T-helper 1 cell (primary cell): ENCODE data around the gene ARID5B.
A peak's percentile ranks its signal among the peaks of the same experiment; 100 is the strongest.

Source experiments
- DNase-seq, 5 donors: peaks; one replicate each; pipeline ENCODE4 v3.0.0-alpha.2; 2012 to 2020

ARID5B gene

GRCh38 chr10:61904733-61905725 lies 3.5 kb downstream of the ARID5B start:
- DNase-seq, result peak in 2 of 5 donors; percentile 17 to 61

DNA sequence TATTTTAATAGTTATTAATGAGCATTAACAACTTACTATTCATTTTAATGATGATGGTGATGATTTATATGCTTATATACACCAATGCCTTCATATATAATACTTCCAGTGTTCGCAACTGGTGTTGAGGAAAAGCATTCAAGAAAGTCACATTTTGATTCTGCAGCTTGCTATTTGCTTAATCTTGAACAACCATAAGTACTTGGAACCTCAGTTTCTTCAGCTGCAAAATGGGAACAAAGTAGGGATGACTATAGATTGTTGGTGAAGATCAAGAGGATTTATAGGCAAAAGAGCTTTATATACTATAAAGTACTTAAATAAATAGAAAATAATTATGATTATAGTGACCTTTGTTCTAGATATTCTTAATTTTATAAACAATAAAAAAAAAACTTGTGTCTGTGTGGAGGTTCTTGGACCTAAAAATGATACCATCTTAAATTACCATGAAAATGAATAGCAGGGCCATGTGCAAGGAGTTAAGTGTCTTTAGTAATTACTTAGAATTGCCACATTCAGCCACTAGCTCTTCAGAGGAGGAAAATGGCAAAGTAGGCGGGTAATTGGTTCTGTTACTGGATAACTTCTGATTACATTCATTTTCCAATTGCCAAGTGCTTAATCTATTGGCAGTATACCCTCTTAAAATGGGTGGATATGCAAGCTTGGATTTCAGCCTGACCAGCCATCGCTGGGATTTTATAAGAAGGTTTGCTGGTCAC lies 4.5 kb downstream of the ARID5B start:
- no peak for DNase-seq

GRCh38 chr10:61906562-61906901 lies 5.0 kb downstream of the ARID5B start:
- DNase-seq, result no peak

- no peak for DNase-seq
Observed at GRCh38 chr10:61907011-61907410, 5.5 kb downstream of the ARID5B start.

DNA sequence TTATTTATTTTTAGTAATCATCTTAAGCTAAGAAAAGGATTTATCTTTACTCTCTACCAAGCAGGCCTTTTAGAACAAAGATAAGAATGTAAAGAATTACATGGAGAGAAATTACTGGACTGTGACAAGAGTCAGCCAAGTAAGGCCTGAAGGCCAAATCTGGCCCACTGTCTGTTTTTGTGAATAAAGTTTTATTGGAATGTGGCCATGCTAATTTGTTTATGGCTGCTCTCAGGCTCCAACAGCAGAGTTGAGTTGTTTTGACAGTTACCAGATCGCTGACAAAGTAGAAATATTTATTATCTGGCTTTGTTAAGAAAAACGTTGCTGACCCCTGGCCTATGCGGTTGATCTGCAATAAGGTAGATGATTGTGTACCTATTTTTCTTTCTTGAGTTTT lies 6.1 kb downstream of the ARID5B start:
- no peak for DNase-seq

GRCh38 chr10:61910226-61910805 lies 8.8 kb downstream of the ARID5B start:
- DNase-seq, result no peak

- no peak for DNase-seq
Observed at GRCh38 chr10:61910894-61911293, 9.4 kb downstream of the ARID5B start.

DNA sequence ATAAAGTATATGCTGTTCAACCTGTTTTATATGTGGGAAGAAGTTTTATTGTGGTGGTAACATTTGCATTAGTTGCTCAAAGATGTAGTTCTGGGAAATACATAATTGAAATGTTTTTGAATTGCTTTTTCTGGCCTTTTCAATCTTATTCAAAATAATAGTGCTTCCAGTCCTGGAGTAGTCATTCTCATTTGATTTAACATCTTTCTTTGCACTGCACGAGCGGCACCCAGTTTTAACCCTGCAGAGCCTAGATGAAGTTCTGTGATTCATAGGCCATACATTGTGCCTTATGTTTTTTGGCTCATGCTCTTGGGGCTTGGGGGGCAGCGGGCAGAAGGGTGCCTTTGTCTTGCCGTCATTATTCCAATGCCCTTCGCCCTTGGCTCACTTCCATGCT lies 9.9 kb downstream of the ARID5B start:
- no peak for DNase-seq

GRCh38 chr10:61912981-61913380 lies 11.5 kb downstream of the ARID5B start:
- DNase-seq, result no peak

GRCh38 chr10:61918140-61918539 lies 16.6 kb downstream of the ARID5B start:
- no peak for DNase-seq

DNA sequence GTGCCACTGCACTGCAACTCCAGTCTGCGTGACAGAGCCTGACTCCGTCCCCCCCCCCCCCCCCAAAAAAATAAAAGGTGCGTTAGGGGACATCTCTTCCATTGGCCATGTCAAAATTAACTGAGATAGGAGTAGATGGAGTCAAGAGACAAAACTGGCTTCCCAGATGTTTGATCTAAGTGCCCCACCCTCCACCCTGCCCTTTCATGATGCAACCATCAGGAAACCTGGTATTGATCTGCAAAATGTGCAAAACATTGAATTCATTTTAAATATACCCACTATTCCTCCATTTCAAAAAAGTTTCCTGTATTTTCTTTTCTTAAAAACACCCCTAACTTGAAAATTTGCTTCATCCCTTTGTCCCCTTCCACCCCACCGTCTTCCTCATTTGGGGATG lies 17.5 kb downstream of the ARID5B start:
- no peak for DNase-seq

DNA sequence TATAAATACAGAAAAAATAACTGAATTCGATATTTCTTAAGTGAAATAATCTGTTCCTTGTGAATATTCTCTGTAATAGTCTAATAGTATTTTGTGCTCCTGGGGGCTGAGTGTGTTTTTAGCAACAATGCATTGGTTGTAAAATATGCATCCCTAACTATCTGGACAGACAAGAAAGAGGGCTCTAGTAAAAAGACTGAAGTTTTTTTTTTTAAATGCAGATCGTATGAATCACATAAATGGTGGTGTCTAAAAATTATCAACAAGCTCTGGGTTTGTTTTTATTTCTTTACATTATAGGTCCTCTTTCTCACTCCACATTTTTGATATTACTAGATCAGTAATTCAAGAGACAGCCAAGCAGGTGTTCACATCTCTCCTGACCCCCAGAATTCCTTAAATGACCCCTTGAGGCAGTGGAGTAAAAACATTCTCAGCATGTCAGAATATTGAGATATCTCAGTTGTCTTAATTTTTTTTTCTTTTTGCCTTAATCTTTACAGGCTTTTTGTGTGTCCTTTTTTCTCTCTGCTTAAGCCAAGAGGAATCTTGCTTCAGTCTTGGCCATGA lies 18.2 kb downstream of the ARID5B start:
- no peak for DNase-seq

- DNase-seq, result no peak
Observed at GRCh38 chr10:61921143-61921542, 19.6 kb downstream of the ARID5B start.

GRCh38 chr10:61923210-61923949 lies 21.9 kb downstream of the ARID5B start:
- DNase-seq, result no peak

DNA sequence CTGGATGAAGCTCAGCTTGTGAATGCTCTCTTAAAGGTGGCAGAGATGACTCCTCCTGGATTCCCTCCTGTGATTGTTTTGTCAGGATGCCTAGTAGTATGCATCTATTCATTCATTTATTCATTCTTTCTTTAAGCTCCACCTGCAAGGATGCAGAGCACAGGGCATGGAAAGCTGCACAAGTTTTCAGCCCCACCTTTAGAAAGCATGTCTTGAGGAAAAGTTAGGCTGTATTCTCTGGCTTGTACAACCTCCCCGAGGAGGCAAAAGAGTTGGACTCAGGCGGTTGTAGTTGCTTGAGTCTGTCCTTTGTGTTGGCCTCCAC lies 22.4 kb downstream of the ARID5B start:
- no peak for DNase-seq

DNA sequence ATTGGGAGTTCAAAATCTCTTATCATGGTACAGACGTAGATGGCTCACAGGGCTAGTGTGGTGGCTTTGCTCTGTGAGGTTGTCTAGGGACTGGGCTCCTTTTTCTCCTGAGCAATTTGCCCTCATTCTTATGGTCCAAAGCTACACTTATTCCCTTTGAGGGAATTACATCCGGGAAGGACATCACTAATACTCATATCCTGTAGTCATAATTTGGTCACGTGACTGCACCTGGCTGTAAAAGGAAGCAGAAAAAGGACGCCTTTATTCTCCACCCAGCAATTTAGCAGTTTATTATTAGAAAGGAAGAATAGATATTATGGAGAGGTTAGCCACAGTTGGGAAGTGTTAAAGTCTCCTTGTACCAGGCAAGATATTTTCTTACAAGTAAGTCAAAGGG lies 28.1 kb downstream of the ARID5B start:
- no peak for DNase-seq

- no peak for DNase-seq
Observed at GRCh38 chr10:61931620-61932332, 30.3 kb downstream of the ARID5B start.

DNA sequence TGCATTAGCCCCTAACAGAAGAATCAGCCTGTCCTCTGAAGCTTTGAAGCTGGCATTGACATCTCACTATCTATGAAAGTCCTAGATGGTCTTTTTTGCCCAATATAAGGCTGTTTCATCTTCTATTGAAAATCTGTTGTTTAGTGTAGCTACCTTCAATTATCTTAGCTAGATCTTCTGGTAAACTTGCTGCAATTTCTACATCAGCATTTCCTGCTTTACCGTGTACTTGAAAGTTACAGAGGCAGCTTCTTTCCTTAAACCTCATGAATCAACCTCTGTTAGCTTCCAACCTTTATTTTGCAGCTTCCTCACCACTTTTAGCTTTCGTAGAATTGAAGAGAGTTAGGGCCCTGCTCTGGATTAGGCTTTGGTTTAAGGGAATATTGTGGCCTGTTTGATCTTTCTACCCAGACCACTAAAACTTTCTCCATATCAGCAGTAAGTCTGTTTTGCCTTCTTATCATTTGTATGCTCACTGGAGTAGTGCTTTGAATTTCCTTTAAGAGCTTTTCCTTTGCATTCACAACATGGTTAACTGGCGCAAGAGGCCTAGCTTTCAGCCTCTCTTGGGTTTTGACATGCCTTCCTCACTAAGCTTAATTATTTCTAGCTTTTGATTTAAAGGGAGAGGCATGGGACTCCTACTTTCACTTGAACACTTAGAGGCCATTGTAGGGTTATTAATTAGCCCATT lies 32.5 kb downstream of the ARID5B start:
- peak in 1 of 5 donors; percentile 46 for DNase-seq

- no peak for DNase-seq
Observed at GRCh38 chr10:61935077-61935476, 33.6 kb downstream of the ARID5B start.

- DNase-seq, result no peak
Observed at GRCh38 chr10:61936770-61937169, 35.3 kb downstream of the ARID5B start.

DNA sequence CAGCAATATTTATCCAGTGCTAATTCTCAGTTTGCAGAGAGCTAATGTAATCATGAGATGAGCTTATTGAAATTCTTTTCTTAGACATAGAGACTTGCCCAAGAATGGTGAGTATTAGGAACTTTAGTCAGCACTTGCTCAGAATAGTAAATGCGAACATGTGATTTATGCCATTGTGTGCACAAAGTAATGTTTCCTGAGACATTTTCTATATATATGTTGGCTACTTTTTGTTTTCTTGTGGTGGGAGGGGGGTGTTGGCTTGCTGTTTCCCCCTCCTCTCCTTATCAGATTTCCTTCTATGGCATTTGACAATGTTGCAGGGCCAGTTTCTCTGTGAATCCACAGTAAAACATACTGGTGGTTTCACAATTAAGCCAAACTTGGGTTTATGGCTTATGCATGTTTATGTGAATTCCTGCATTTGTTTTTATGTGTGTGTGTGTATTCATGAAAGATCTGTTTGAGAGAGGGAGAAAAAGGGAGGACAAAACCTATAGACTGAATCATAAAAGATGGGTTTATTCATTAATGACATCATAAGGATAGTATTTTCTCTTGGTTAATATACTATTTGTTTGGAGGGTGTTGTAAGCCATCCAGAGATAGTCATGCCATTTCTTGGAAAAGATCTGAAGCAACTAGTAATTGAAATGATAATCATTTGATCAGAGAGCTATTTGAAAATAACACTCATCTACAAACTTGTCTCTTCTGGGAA lies 36.3 kb downstream of the ARID5B start:
- DNase-seq, result peak in 1 of 5 donors; percentile 43
